Measurements from ENCODE around the gene PIGK. TPM values are rescaled to one million over a fixed set of nuclear protein-coding genes. Genes with fewer than 3 reads are reported as not detected.

The PIGK gene
- total and polyA plus RNA-seq, 8 donors: 2.9 to 17.8 (median 9.1) TPM

DNA sequence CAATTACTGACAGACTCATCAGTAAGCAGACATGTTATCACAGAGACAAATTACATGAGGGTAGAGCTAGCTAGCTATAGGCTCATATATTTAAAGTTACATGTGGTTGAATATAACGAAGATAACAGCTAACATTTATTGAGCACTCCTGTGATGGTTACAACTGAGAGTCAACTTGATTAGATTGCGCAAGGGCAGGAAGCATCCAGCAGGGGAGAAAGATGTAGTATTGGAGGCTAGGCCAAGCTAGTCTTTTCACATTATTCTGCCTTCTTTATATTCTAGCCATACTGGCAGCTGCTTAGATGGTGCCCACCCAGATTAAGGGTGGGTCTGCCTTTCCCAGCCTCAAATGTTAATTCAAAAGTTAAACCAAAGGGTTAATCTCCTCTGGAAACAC is 37.1 kb downstream of the PIGK start:
- 94 to 95% methylated on average over 2 of the region's 2 CpGs for WGBS, 2 donors
- intact Hi-C loops (cut with DNase I): no loop called here
- no peak overlapping the region for H3K27ac ChIP-seq
- no peak for DNase-seq
- H3K4me3 ChIP-seq: no peak overlapping the region
- no peak for ATAC-seq
- H3K36me3 ChIP-seq: no peaks in the 10 kb centered on the region
- no peak for FAIRE-seq
- no peaks in the 10 kb centered on the region for H3K27me3 ChIP-seq
- H3K4me1 ChIP-seq: no peaks in the 10 kb centered on the region
- TF ChIP-seq, protein P1, sequence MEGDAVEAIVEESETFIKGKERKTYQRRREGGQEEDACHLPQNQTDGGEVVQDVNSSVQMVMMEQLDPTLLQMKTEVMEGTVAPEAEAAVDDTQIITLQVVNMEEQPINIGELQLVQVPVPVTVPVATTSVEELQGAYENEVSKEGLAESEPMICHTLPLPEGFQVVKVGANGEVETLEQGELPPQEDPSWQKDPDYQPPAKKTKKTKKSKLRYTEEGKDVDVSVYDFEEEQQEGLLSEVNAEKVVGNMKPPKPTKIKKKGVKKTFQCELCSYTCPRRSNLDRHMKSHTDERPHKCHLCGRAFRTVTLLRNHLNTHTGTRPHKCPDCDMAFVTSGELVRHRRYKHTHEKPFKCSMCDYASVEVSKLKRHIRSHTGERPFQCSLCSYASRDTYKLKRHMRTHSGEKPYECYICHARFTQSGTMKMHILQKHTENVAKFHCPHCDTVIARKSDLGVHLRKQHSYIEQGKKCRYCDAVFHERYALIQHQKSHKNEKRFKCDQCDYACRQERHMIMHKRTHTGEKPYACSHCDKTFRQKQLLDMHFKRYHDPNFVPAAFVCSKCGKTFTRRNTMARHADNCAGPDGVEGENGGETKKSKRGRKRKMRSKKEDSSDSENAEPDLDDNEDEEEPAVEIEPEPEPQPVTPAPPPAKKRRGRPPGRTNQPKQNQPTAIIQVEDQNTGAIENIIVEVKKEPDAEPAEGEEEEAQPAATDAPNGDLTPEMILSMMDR (IDR thresholded peaks at IDR 0.05): no peak
- no peaks in the 10 kb centered on the region for H3K9me3 ChIP-seq

DNA sequence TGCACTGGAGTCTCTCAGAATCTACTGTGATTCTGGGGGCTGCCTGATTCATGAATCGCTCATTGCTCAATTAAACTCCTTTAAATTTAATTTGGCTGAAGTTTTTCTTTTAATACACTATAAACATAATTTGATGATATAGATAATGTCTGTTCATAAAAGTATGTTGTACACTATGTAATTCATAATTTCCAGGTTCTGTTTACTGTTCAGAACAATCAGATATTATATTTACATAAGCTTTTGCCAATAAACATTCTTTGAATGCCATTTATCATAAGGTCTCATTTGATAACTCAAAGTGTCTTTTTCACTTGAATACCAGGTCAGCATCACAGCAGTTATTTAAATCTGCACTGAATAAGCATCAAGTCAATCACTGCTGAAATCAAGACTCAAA is 39.6 kb downstream of the PIGK start:
- no peak for FAIRE-seq
- ATAC-seq: no peak
- intact Hi-C loops (cut with DNase I): no loop called here
- Histone ChIP-seq H3K36me3 (no peaks in the 10 kb centered on the region), H3K4me3 (no peak overlapping the region), H3K27ac (no peak overlapping the region), H3K27me3 (no peaks in the 10 kb centered on the region), H3K4me1 (no peaks in the 10 kb centered on the region), H3K9me3 (no peaks in the 10 kb centered on the region)
- TF ChIP-seq, protein P1 (IDR thresholded peaks at IDR 0.05): no peak
- WGBS, 2 donors: 92 to 93% methylated on average over 1 of the region's 1 CpG
- no peak for DNase-seq

DNA sequence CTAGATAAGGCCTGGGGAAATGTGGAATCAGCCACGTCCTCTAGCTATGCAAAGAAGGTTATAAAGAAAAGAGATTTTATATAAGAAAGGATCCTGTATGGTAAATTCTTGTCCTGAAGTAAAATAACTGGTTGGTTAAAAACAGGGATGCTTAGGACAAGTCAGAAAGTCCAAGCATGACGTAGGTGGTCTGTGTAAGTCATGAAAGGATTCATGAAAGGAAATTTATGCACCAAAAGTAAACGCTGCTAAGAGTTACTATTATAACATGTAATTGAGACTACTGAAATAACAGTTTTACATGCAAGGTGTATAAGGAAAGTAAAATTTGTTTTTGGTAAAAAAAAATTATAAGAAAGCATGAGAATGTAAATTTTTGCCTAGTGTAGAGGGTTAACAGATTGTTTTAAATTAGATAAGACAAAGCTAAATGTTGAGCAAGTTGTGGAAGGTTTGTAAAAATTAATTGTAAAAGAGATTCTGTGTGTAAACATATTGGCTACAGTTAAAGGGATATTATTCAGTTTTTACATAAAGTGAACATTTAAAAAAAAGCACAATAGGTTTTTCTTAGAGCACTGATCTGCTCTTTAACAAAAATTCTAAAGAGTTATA is 43.9 kb downstream of the PIGK start:
- no peak for ATAC-seq
- WGBS, 2 donors: 91 to 94% methylated on average over 3 of the region's 3 CpGs
- no peak for DNase-seq
- no peaks in the 10 kb centered on the region for H3K9me3 ChIP-seq
- no peaks in the 10 kb centered on the region for H3K36me3 ChIP-seq
- no peak for FAIRE-seq
- H3K27ac ChIP-seq: no peak overlapping the region
- intact Hi-C loops (cut with DNase I): no loop called here
- TF ChIP-seq, protein P1 (IDR thresholded peaks at IDR 0.05): no peak
- no peaks in the 10 kb centered on the region for H3K27me3 ChIP-seq
- no peaks in the 10 kb centered on the region for H3K4me1 ChIP-seq
- no peak overlapping the region for H3K4me3 ChIP-seq

DNA sequence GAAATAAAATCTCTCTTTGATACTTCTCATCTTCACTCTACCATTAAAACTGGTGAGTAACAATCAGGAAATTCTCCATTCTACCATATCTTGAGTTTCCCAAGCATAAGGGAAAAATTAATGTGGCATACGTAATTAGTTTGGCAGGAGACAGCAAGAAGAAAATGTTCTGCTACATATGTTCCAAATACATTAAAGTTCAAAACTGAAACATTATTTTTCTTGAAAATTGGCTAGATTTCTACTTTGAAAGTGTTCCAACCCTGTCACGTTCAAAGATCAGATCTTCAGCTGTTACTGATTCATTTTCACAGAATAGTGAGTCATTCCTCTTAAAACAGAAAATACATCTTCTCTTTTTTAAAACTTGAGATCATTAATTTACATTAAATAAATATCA is 48.5 kb downstream of the PIGK start:
- DNase-seq: no peak
- TF ChIP-seq, protein P1 (IDR thresholded peaks at IDR 0.05): no peak
- Histone ChIP-seq H3K4me3 (no peak overlapping the region), H3K27ac (no peak overlapping the region), H3K9me3 (no peaks in the 10 kb centered on the region), H3K27me3 (no peaks in the 10 kb centered on the region), H3K36me3 (no peaks in the 10 kb centered on the region), H3K4me1 (no peaks in the 10 kb centered on the region)
- no peak for ATAC-seq
- intact Hi-C loops (cut with DNase I): no loop called here
- WGBS, 2 donors: 76 to 80% methylated on average over 2 of the region's 2 CpGs
- FAIRE-seq: no peak

DNA sequence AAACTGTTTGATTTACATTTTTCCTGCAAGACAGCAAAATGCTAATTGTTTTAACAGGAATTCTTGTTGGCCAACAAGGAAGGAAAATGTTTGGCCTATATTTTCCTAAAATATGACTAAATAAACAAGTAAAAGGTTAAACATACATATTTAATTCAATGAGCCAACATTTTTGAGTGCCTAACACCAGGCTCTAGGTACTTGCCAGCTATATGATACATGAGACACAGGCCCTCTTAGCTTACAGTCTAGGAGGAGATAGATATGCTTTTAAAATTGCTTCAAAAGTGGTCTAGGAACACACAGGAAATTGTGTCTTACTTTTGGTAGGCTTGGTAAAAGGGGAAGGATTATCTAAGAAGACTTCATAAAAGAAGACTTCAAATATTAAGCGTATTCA is 50.9 kb downstream of the PIGK start:
- DNase-seq: no peak
- FAIRE-seq: no peak
- no peak overlapping the region for H3K4me3 ChIP-seq
- peaks cover 0 to 3% (median 0%) of the 10 kb centered on the region in 4 donors for H3K9me3 ChIP-seq
- no peaks in the 10 kb centered on the region for H3K36me3 ChIP-seq
- TF ChIP-seq, protein P1 (IDR thresholded peaks at IDR 0.05): no peak
- no peaks in the 10 kb centered on the region for H3K4me1 ChIP-seq
- H3K27me3 ChIP-seq: no peaks in the 10 kb centered on the region
- WGBS, 2 donors: 95 to 97% methylated on average over 1 of the region's 1 CpG
- ATAC-seq: no peak
- intact Hi-C loops (cut with DNase I): no loop called here
- H3K27ac ChIP-seq: no peak overlapping the region

Measured in pancreas (tissue), 10 donors.